Esophagus squamous epithelium (tissue), 4 donors: ENCODE measurements around the gene CAMTA1.

Source experiments
- CTCF ChIP-seq, 6 experiments: fragments of 450-650 bp in 4 of 6; fragments of 200-600 bp in 2 of 6; sonication (generic) in 2 of 6; IDR thresholded peaks; one replicate each; pipeline ENCODE4 v1.5.1; 2016 to 2019; ENCODE audit warnings: antibody characterized with exemption in 6 of 6, mild to moderate bottlenecking in 4 of 6, moderate library complexity in 4 of 6
- POLR2A ChIP-seq, 4 donors: fragments of 450-650 bp; IDR thresholded peaks; one replicate each; pipeline ENCODE4 v1.6.1; 2017; ENCODE audit warnings: antibody characterized with exemption in 4 of 4, mild to moderate bottlenecking in 4 of 4, moderate library complexity in 3 of 4

GRCh38 chr1:7346600-7347570 is 561.6 kb downstream of the CAMTA1 start:
- TF ChIP-seq POLR2A (IDR thresholded peaks at IDR 0.05) (no peak), CTCF (IDR thresholded peaks at IDR 0.05) (no peak)
